ENCODE results near the gene MUC15. TPM values are rescaled to one million over a fixed set of nuclear protein-coding genes. Genes with fewer than 3 reads are reported as not detected.
"Not testable (repeated sequence)": the region's sequence is repeated elsewhere in the genome, so short reads cannot be mapped to it uniquely, and the experiment has no call there.

Gene MUC15
- total and polyA plus RNA-seq, 2 donors (not counting 1 experiment from before 2014, with no cell fraction given), result not detected

DNA sequence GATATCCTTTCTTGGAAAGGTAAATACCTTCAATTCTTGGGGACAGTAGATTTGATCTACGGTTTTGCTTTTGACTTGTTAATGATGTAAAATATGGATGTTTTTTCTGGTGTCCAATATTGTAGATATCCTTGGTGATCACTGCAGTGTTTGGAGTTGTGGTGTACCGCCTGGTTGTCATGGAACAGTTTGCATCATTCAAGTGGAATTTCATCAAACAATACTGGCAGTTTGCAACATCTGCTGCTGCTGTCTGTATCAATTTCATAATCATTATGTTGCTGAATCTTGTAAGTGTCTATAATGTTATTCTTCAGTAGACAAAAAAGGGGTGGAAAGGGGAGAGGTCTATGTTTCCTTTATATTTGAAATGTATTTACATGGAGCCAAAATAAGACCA lies 27.4 kb upstream of the MUC15 start:
- peak; percentile 16 to 89 for DNase-seq (ENCODE audit: low read depth in 2 of 2)

GRCh38 chr11:26597899-26598298 lies 25.8 kb upstream of the MUC15 start:
- no peak overlapping the region for H3K4me2 ChIP-seq (ENCODE audit: extremely low read depth, insufficient read depth, low read length)
- H3K4me1 ChIP-seq (ENCODE audit: control insufficient read depth, extremely low read depth, insufficient read depth, low read length), result no peaks in the 10 kb centered on the region
- no peak overlapping the region for H2AFZ ChIP-seq (ENCODE audit: low read length)
- H3K36me3 ChIP-seq (ENCODE audit: control insufficient read depth, insufficient read depth, low read length), result no peaks in the 10 kb centered on the region
- H3K4me3 ChIP-seq (replicated peaks in 1 of 4; ENCODE audit: control extremely low read depth in 1 of 4, insufficient read depth in 1 of 4, low read depth in 3 of 4, low read length in 4 of 4), result no peak overlapping the region
- no peaks in the 10 kb centered on the region for H3K27me3 ChIP-seq (ENCODE audit: control insufficient read depth, insufficient read depth, low read length)
- no peaks in the 10 kb centered on the region for H4K20me1 ChIP-seq (ENCODE audit: control insufficient read depth, extremely low read depth, insufficient read depth, low read length)
- no peak for TF ChIP-seq EZH2 (IDR thresholded peaks at IDR 0.05; ENCODE audit: low read length, missing control alignments)
- TF ChIP-seq, protein P1, sequence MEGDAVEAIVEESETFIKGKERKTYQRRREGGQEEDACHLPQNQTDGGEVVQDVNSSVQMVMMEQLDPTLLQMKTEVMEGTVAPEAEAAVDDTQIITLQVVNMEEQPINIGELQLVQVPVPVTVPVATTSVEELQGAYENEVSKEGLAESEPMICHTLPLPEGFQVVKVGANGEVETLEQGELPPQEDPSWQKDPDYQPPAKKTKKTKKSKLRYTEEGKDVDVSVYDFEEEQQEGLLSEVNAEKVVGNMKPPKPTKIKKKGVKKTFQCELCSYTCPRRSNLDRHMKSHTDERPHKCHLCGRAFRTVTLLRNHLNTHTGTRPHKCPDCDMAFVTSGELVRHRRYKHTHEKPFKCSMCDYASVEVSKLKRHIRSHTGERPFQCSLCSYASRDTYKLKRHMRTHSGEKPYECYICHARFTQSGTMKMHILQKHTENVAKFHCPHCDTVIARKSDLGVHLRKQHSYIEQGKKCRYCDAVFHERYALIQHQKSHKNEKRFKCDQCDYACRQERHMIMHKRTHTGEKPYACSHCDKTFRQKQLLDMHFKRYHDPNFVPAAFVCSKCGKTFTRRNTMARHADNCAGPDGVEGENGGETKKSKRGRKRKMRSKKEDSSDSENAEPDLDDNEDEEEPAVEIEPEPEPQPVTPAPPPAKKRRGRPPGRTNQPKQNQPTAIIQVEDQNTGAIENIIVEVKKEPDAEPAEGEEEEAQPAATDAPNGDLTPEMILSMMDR (conservative IDR thresholded peaks at IDR 0.05 in 1 of 2, IDR thresholded peaks at IDR 0.05 in 1 of 2; ENCODE audit: low read depth in 1 of 2, low read length in 2 of 2), result no peak
- no peak overlapping the region for H3K9ac ChIP-seq (ENCODE audit: insufficient read depth, low read length)
- H3K79me2 ChIP-seq (ENCODE audit: control insufficient read depth, insufficient read depth, low read length), result no peaks in the 10 kb centered on the region
- no peaks in the 10 kb centered on the region for H3K9me3 ChIP-seq (ENCODE audit: control insufficient read depth, insufficient read depth, low read depth, low read length)
- H3K27ac ChIP-seq (ENCODE audit: insufficient read depth, low read length), result no peak overlapping the region
- DNase-seq (ENCODE audit: low read depth in 2 of 2), result no peak

More for the DNA sequence above, 27.4 kb upstream of the MUC15 start:
- no peaks in the 10 kb centered on the region for H3K27me3 ChIP-seq (ENCODE audit: control insufficient read depth, insufficient read depth, low read length)
- H3K4me3 ChIP-seq (replicated peaks in 1 of 4; ENCODE audit: control extremely low read depth in 1 of 4, insufficient read depth in 1 of 4, low read depth in 3 of 4, low read length in 4 of 4), result no peak overlapping the region
- TF ChIP-seq, protein P1 (conservative IDR thresholded peaks at IDR 0.05 in 1 of 2, IDR thresholded peaks at IDR 0.05 in 1 of 2; ENCODE audit: low read depth in 1 of 2, low read length in 2 of 2), result no peak
- no peak for TF ChIP-seq EZH2 (IDR thresholded peaks at IDR 0.05; ENCODE audit: low read length, missing control alignments)
- no peaks in the 10 kb centered on the region for H3K9me3 ChIP-seq (ENCODE audit: control insufficient read depth, insufficient read depth, low read depth, low read length)
- no peak overlapping the region for H3K4me2 ChIP-seq (ENCODE audit: extremely low read depth, insufficient read depth, low read length)
- no peak overlapping the region for H3K27ac ChIP-seq (ENCODE audit: insufficient read depth, low read length)
- H3K9ac ChIP-seq (ENCODE audit: insufficient read depth, low read length), result no peak overlapping the region
- H3K79me2 ChIP-seq (ENCODE audit: control insufficient read depth, insufficient read depth, low read length), result no peaks in the 10 kb centered on the region
- H3K4me1 ChIP-seq (ENCODE audit: control insufficient read depth, extremely low read depth, insufficient read depth, low read length), result no peaks in the 10 kb centered on the region
- H4K20me1 ChIP-seq (ENCODE audit: control insufficient read depth, extremely low read depth, insufficient read depth, low read length), result no peaks in the 10 kb centered on the region
- no peaks in the 10 kb centered on the region for H3K36me3 ChIP-seq (ENCODE audit: control insufficient read depth, insufficient read depth, low read length)
- no peak overlapping the region for H2AFZ ChIP-seq (ENCODE audit: low read length)

DNA sequence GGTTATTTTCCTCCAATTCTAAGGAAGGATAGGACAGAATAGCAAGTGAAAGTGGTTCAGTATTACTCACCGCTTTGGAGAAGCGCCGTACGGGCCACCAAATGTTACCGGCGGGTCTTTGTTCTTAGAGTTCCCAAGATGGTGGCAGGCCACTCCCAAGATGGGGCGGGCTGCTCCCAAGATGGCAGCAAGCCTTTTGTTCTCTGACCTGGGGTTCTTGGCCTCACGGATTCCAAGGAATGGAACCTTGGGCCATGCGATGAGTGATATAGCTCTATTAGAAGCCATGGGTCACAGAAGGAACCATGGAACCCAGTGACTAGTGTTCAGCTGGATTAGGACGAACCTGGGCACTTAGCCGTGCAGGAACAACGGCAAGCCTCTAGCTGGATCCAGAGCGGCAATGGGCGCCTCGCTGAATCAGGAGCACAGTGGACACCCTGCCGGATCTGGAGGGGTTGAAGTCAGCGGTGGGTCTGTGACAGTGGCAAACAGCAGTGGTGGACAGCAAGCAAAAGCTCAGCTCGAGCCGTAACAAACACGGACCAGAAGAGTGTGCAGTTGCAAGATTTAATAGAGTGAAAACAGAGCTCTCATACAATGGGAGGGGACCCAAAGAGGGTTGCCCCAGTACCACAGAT lies 25.1 kb upstream of the MUC15 start:
- not testable (repeated sequence) for H3K27me3 ChIP-seq (ENCODE audit: control insufficient read depth, insufficient read depth, low read length); DNase-seq (ENCODE audit: low read depth in 2 of 2); H2AFZ ChIP-seq (ENCODE audit: low read length); H3K27ac ChIP-seq (ENCODE audit: insufficient read depth, low read length); H3K9me3 ChIP-seq (ENCODE audit: control insufficient read depth, insufficient read depth, low read depth, low read length); H3K4me1 ChIP-seq (ENCODE audit: control insufficient read depth, extremely low read depth, insufficient read depth, low read length); H3K36me3 ChIP-seq (ENCODE audit: control insufficient read depth, insufficient read depth, low read length); H3K4me2 ChIP-seq (ENCODE audit: extremely low read depth, insufficient read depth, low read length); H3K79me2 ChIP-seq (ENCODE audit: control insufficient read depth, insufficient read depth, low read length); H3K9ac ChIP-seq (ENCODE audit: insufficient read depth, low read length); H4K20me1 ChIP-seq (ENCODE audit: control insufficient read depth, extremely low read depth, insufficient read depth, low read length); H3K4me3 ChIP-seq (replicated peaks in 1 of 4; ENCODE audit: control extremely low read depth in 1 of 4, insufficient read depth in 1 of 4, low read depth in 3 of 4, low read length in 4 of 4)

DNA sequence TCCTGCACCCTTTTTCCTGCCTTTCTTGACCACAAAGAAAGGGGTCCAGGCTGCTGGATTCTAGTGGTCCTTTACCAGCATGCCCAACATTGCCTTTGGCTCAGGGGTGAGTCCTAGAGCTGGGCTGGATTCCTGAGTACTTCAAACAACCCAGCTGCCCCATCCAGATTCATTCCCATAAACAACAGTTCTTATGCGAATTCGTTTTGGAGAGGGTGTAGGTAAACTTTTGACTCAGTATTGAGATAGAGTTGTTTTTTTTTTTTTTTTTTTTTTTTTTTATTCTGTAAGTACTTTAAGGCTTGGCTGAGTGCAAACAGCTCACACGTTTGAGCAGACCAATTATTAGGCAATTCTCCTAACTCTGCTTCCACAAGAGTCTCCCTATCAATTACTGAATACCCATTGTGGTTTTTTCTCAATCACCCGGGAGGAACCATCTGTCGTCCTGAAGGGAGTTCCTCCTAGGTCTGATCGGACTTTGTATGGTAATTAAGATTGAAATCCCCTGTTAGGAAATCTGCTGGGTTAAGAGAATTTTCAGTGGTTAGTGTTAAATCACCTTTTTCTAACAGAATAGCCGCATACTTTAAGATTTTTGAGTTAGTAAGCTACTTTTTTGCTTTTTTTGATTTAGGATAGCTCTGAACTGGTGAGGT lies 23.3 kb upstream of the MUC15 start:
- H2AFZ ChIP-seq (ENCODE audit: low read length); H3K4me3 ChIP-seq (replicated peaks in 1 of 4; ENCODE audit: control extremely low read depth in 1 of 4, insufficient read depth in 1 of 4, low read depth in 3 of 4, low read length in 4 of 4); H3K36me3 ChIP-seq (ENCODE audit: control insufficient read depth, insufficient read depth, low read length); H3K27ac ChIP-seq (ENCODE audit: insufficient read depth, low read length); DNase-seq (ENCODE audit: low read depth in 2 of 2); H3K9me3 ChIP-seq (ENCODE audit: control insufficient read depth, insufficient read depth, low read depth, low read length); H3K9ac ChIP-seq (ENCODE audit: insufficient read depth, low read length); H3K4me1 ChIP-seq (ENCODE audit: control insufficient read depth, extremely low read depth, insufficient read depth, low read length); H4K20me1 ChIP-seq (ENCODE audit: control insufficient read depth, extremely low read depth, insufficient read depth, low read length); H3K79me2 ChIP-seq (ENCODE audit: control insufficient read depth, insufficient read depth, low read length); H3K27me3 ChIP-seq (ENCODE audit: control insufficient read depth, insufficient read depth, low read length); H3K4me2 ChIP-seq (ENCODE audit: extremely low read depth, insufficient read depth, low read length): not testable (repeated sequence)
